ENCODE results near the gene TEX51.

The TEX51 gene

GRCh38 chr2:126914811-126915500, 16.3 kb downstream of the TEX51 start:
- DNase-seq (ENCODE audit: low spot score), result no peak

DNA sequence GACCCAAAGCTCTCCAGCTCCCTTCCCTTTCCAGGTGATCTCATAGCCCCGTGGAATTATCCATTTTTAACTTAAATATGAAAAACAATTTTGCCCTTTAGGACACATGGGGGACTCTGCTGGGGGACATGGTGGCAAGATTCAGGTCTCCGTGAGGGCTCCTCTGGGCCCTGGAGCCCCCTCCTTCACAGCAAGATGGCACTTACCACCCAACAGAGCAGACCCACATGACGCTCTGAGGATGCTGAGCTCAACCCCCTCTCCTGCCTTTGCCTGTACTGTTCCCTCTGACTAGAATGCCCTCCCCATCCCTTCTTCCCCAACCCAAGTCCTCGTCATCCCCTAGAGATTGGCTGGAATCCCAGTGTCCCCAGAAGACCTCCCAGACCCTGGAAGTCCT, 17.2 kb downstream of the TEX51 start:
- DNase-seq (ENCODE audit: low spot score), result no peak

- no peak for DNase-seq (ENCODE audit: low spot score)
Measured at GRCh38 chr2:126916744-126917143, 18.1 kb downstream of the TEX51 start.

GRCh38 chr2:126921066-126921465, 22.4 kb downstream of the TEX51 start:
- DNase-seq (ENCODE audit: low spot score), result no peak

DNA sequence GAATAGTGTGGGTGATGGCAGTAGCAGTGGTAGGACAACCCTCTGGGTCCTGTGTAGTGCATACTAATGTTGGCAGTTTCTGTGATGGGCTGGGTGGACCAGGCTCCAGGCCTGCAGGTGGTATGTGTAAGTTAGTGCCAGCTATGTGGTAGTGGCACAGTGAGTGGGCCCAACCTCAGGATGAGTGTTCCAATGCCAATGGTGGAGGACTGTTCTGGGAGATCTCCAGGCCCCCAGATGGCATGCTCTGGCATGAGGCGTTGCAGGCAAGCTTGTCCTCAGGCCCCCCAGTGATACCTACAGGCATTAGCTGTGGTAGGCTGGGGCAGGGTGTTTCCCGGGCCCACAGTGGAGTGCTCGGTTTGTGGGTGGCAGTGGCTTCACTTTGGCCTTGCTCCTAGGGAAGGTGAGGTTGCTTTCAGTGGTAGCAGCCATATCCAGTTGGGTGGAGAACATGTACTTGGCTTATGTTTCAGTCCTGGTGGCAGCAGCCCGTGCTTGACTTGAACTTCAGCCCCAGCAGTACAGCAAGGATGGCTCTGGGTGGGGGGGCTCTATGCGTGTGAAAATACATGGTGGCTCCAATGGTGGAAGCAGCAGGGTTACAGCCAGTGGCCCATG, 32.4 kb downstream of the TEX51 start:
- DNase-seq (ENCODE audit: low spot score), result no peak

- DNase-seq (ENCODE audit: low spot score), result no peak
Measured at GRCh38 chr2:126932529-126932928, 33.8 kb downstream of the TEX51 start.

DNA sequence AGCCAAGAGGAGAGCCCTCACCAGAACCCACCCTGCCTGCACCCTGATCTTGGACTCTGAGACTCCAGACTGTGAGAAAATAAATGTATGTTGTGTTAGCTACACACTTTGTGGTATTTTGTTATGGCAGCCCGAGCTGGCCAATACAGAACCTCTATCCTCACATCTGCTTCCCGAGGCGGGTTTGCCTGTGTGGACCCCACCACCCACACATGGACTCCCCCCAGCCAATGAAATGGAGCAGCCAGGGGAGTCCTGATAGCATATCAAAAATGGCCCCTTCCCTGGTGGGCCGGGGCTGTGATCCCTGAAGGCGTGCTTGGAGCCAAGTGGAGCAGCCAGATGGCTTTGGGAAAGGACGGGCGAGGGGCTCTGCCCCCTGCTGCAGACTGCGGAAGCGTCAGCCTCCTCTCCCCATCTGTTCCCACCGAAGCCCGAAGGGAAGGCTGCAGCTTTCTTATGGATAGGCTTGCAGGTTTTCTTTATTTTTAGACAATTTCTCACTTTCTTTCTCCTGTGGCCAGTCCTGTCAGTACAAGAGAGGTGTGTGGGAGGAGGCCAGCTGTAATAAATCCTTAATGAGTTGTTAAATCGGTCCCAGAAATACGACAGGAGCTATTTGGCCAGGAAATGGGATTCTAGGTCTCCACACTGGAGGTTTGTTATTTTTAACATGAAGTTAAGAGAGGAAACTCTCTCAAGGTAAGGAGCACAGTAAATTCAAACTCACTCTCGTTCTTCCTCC, 34.4 kb downstream of the TEX51 start:
- DNase-seq (ENCODE audit: low spot score), result no peak

DNA sequence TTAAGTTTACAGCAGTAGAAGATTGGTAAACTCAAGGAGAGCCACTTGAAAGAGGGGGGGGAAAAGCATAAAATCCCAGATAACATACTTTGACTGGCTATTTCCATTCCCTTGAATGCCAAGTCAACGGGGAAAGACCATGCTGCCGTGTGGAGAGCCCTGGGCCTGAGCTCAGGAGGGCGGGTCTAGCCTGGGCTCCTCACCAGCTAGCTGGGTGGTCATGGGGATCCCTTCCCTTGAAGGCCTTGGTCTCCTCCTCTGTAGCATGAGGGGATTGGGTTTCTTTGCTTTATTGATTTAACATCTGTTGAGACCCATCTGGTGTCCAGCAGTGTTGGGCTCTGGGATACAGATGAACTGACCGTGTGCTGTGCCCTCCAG, 35.0 kb downstream of the TEX51 start:
- no peak for DNase-seq (ENCODE audit: low spot score)

- no peak for DNase-seq (ENCODE audit: low spot score)
Measured at GRCh38 chr2:126934809-126935208, 36.1 kb downstream of the TEX51 start.

DNA sequence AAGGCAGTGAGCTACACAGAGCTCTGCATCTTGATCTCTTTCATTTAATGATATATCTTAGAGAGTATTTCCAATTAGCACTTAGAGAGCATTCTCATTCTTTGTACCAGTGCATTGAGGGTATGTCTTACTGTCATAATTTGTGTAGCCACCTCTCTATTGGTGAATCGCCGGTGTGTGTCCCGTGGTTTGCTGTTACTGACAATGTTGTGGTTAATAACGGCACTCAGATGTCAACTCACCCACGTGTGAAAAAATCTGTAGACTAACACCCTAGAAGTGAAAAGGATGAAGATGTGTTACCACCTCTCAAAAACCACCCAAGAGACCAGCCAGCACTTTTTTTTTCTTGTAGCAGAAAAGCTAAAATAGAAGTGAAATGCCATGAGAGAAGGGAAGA, 37.1 kb downstream of the TEX51 start:
- no peak for DNase-seq (ENCODE audit: low spot score)

DNA sequence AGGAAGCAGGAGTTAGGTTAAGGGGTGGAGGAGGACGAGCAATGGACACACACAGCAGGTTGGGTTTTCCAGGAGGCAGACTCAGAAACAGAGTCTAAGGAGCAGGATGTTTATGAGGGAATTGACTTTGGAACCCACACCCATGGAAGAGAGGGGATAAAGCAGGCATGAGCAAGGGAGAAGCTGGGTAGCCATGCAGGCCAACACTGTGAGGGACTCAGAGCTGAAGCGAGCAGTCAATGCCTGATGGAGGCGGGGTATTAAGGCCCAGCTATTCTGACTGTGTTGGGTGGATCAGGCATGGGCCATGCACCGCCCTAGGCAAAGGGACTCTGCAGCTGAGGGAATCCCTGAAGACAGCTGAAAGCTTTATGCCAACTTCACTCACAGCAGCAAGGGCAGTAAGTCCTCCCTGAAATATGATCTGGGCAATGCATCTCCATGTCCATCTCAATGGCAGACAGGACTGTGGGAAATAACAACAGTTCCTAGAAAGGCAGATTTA, 37.6 kb downstream of the TEX51 start:
- DNase-seq (ENCODE audit: low spot score), result no peak

GRCh38 chr2:126940331-126940730, 41.6 kb downstream of the TEX51 start:
- DNase-seq (ENCODE audit: low spot score), result no peak

GRCh38 chr2:126942427-126943203, 43.9 kb downstream of the TEX51 start:
- DNase-seq (ENCODE audit: low spot score), result no peak

GRCh38 chr2:126943612-126944348, 45.1 kb downstream of the TEX51 start:
- DNase-seq (ENCODE audit: low spot score), result no peak

- no peak for DNase-seq (ENCODE audit: low spot score)
Measured at GRCh38 chr2:126945118-126945517, 46.4 kb downstream of the TEX51 start.

DNA sequence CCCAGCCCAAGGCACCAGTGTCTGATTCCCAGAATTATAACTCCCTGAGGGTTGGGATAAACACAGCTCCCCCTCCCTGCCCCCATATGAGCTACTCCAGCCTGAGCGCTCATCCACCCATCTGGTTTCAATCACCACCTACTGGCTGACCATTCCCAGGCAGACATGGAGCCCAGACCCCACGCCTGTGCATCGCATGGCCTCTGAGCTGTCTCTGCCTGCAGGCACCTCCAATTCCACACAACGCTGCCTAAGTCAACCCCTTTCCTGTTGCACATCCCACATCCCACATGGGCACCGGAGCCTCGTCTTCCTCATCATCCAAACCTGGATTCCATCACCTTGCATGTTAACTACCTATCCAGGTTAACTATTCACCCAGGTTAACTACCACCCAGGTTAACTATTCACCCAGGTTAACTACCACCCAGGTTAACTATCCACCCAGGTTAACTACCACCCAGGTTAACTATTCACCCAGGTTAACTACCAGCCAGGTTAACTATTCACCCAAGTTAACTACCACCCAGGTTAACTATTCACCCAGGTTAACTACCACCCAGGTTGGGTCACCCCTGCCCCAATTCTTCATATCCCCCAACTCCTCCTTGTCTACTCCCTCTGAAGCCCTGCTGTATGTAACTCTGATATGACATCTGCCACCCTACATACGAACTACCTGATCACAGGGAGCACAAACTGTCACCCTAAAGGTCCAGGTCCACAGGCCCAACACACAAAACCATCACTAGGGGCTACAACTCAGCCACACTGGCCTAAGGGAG, 47.8 kb downstream of the TEX51 start:
- no peak for DNase-seq (ENCODE audit: low spot score)

- no peak for DNase-seq (ENCODE audit: low spot score)
Measured at GRCh38 chr2:126947103-126947429, 48.4 kb downstream of the TEX51 start.

DNA sequence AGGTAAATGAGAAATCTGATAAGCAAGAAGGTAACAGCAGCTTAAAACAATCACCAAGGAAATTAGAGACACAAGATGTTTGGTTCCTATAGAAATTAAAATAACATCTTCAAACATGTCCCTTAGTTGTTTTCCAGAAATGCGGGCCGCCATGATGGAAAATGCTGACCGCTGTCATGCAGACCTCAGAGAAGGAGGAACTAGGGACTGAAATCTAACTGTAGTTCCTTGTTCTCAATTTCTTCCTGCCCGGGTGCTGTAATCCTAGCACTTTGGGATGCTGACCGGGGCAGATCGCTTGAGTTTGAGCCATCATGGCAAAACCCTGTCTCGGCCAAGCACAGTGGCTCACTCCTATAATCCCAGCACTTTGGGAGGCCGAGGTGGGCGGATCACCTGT, 51.1 kb downstream of the TEX51 start:
- DNase-seq (ENCODE audit: low spot score), result no peak

- DNase-seq (ENCODE audit: low spot score), result no peak
Measured at GRCh38 chr2:126950504-126950903, 51.8 kb downstream of the TEX51 start.
